Measurements from ENCODE around the gene TNP2.

Gene TNP2

GRCh38 chr16:11254913-11255736, 14.0 kb downstream of the TNP2 start:
- DNase-seq: peak; percentile 56

- DNase-seq: no peak
Observed at GRCh38 chr16:11253995-11254912, 14.9 kb downstream of the TNP2 start.

DNA sequence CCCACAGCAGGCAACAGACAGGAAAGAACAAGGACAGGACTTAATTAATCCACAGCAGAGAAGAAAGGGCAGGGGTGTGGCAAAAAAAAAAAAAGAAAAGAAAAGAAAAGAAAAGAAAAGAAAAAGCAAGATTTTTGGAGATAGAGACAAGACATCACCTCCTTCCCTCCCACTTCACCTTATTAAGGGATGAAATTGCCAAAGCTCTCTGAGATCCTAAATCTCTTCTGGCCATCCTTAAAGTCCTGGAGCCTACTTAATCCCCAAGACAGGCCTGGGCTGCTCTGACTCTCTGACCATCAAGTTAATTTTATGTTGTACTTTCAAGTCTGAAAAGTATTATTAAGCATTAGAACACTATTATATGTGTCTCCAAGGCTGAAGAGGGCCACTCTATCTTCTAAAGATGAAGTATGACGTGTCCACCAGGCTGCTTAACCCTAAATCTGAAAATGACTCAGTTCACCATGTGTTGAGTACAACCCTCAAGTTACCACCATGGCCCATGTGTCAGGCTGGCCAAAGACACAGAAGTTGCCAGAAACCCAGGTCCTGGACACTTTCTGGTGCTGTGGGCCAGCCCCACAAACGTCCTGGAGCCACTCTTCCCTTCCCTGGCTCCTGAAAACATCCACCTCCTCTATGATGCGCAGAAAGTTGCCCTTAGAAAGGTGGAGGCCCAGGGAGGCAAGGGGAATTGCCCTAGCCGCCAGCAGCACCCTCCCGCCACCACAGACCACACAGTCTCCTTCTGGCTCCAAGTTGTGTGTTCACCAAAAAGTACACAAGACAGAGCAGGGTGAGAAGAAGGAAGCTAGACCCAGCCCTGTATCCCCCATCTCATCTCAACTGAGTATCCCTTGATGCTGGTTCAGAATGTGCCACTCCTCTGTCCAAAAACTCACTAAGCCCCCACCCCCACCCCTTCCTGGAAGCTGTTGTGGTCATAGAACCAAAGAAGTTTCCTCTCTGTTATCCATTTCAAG, 15.8 kb downstream of the TNP2 start:
- peak; percentile 49 for DNase-seq

DNA sequence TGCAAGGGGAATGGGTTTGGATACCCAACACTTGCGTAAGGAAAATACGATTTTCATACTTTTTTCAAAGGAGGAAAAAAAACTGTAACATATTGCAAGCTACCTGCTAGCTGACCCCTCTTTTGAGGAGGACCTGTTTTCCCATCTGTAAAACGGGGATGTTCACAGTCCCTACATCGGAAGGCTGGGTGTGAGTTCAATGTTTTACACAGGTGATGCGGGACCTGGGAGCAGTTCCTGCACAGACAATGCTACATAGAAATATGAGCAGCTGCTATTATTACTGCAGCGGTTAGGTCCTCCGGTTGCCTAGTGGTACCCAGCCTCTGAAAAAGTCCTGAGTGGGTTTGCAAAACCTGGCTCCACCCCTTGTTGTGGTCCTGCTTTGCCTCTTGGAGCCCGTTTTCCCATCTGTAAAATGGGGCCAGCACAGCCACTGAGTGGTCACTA, 16.6 kb downstream of the TNP2 start:
- no peak for DNase-seq

GRCh38 chr16:11251525-11252481, 17.3 kb downstream of the TNP2 start:
- peak; percentile 64 for DNase-seq

DNA sequence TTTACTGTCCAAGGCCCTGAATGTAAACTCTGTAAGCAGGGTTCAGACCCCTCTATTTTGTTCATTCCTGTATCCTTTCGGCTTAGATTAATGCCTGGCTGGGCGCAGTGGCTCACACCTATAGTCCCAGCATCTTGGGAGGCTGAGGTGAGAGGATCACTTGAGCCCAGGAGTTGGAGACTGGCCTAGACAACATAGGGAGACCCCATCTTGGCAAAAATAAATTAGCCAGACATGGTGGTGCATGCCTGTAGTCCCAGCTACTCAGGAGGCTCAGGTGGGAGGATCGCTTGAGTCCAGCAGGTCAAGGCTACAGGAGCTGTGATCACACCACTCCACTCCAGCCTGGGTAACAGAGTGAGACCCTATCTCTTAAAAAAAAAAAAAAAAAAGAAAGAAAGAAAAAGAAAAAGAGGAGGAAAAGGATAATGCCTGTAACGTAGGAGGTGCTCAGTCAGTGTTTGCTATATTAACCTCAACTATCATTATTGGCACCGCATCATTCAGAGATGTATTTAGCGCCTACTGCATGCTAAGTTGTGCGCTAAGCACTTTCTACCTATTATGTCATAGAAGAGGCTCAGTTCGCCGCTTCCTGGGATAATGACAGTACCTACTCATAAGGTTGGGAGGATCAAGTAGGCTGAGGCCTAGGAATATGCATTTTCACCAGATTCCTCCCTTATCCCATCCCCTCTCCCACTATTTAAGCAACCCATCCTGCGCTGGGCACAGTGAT, 18.2 kb downstream of the TNP2 start:
- no peak for DNase-seq

- DNase-seq: no peak
Observed at GRCh38 chr16:11250091-11250785, 18.9 kb downstream of the TNP2 start.

GRCh38 chr16:11249233-11250061, 19.7 kb downstream of the TNP2 start:
- no peak for DNase-seq

- DNase-seq: no peak
Observed at GRCh38 chr16:11248133-11248532, 21.0 kb downstream of the TNP2 start.

GRCh38 chr16:11245988-11246387, 23.1 kb downstream of the TNP2 start:
- DNase-seq: no peak

DNA sequence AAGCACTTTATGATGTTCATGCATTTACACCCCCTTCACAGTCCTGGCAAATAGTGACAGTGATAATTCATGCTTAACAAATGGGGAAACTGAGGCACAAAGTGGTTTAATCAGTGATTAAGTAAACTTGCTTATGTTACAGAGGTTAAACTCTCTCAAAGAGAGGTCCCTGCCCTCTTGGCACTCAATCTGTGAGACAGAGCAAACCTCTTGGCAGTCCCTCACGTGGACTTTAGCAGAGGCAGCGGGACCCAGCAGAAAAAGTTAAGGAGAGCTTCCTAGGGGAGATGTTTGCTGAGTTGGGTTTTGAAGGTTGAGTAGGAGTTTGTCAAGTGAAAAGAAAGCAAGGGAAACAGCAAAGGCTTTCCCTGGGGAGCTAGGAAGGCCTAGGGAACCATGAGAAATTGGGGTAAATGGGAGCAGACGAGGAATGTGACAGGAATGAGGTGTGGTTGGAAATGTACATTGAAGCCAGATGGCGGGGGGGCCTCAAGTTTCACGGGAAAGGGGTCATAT, 23.8 kb downstream of the TNP2 start:
- no peak for DNase-seq

- DNase-seq: no peak
Observed at GRCh38 chr16:11242658-11243057, 26.5 kb downstream of the TNP2 start.

DNA sequence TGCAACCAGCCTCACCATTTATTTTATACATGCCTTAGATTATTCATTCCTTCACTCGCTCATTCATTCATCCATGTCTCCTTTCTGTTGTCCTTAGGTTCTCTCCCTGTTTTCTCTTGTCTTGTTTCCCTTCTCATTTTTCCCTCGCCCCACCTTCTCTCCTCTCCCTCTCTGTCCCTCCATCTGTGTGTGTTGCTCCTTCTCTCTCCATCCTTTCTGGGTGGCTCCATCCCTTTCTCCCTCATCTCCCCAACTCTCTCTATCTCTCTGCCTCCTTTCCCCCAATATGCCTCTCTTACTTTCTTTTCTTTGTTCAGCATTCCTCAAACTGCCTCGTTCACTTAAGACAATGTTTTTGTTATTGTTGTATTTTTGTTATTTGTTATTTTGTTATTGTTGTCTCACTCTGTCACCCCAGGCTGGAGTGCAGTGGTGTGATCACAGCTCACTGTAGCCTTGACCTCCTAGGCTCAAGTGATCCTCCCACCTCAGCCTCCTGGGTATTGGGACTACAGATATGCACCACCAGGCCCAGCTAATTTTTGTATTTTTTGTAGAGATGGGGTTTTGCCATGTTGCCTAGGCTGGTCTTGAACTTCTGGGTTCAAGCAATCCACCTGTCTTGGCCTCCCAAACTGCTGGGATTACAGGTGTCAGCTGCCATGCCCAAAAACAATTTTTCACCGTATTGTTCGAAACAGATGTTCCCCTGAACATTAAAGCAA, 27.5 kb downstream of the TNP2 start:
- no peak for DNase-seq

- no peak for DNase-seq
Observed at GRCh38 chr16:11240636-11241473, 28.3 kb downstream of the TNP2 start.

GRCh38 chr16:11239644-11240632, 29.2 kb downstream of the TNP2 start:
- no peak for DNase-seq
